ENCODE results near the gene RTRAF. TPM values are rescaled to one million over a fixed set of nuclear protein-coding genes. Genes with fewer than 3 reads are reported as not detected.

The RTRAF gene
- polyA plus RNA-seq, 4 donors = 98.1 to 189 (median 127) TPM

DNA sequence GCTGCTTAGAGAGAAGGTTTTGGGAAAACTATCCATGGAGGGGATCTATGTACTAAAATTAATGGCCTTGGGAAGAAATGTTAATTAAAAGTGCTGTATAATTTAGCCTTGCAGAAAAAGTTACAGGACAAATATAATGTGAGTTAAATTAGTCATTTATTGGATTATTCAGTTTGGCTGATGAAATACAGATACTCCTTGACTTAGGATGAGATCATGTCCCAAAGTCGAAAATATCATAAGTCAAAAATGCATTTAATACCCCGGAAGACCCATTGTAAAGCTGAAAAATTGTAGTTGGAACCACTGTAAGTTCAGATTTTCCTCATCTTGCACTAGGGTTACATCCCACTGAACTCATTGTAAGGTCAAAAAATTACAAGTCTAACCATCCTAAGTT, 9.7 kb downstream of the RTRAF start:
- 78 to 90% (median 89%) methylated on average over 2 of the region's 2 CpGs for WGBS, 3 donors
- no peak for DNase-seq
- no peaks in the 10 kb centered on the region for H3K9me3 ChIP-seq (ENCODE audit: control insufficient read depth in 2 of 2, insufficient read depth in 1 of 2, low read depth in 1 of 2, low read length in 1 of 2)
- no peaks in the 10 kb centered on the region for H3K4me1 ChIP-seq (ENCODE audit: control insufficient read depth in 3 of 3, insufficient read depth in 2 of 3, low read depth in 1 of 3, low read length in 2 of 3)
- FAIRE-seq = no peak
- H3K27ac ChIP-seq (ENCODE audit: low read depth in 1 of 3, low read length in 2 of 3) = no peak overlapping the region
- no peak overlapping the region for H3K4me3 ChIP-seq (ENCODE audit: low read depth in 1 of 3, low read length in 3 of 3)
- peaks cover 6 to 11% (median 9%) of the 10 kb centered on the region in 3 donors for H3K36me3 ChIP-seq (ENCODE audit: control insufficient read depth in 3 of 3, insufficient read depth in 2 of 3, low read depth in 1 of 3, low read length in 3 of 3)
- H3K27me3 ChIP-seq (ENCODE audit: control insufficient read depth in 3 of 3, insufficient read depth in 3 of 3, low read length in 3 of 3) = no peaks in the 10 kb centered on the region

DNA sequence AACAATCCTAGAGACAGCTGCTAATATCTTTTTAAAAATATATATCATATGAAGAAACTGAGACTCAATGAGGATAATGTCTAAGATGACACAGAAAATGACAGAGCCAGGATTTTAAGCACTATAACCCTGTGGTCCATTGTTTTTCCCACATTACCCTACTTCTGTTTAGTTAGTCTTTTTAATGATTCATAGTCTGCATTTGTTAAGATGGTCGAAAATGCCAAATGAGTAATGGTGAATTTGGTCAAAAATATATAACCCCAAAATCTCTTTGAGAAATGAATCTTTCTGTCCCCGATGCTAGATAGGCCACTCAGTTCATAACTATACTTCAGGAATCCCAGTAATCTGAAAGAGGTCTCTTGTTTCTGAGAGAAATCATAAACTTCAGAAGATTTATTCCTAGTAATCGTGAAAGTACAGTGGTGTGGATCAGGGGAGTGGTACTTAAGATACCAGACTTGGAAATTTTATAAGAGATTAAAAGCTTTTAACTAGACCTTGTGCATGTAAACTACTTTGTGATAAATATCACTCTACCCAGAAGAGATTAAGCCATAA, 10.8 kb downstream of the RTRAF start:
- peaks cover 6 to 13% (median 7%) of the 10 kb centered on the region in 3 donors for H3K36me3 ChIP-seq (ENCODE audit: control insufficient read depth in 3 of 3, insufficient read depth in 2 of 3, low read depth in 1 of 3, low read length in 3 of 3)
- no peak for FAIRE-seq
- WGBS, 3 donors = 68 to 78% (median 70%) methylated on average over 3 of the region's 3 CpGs
- no peaks in the 10 kb centered on the region for H3K4me1 ChIP-seq (ENCODE audit: control insufficient read depth in 3 of 3, insufficient read depth in 2 of 3, low read depth in 1 of 3, low read length in 2 of 3)
- no peak for DNase-seq
- no peaks in the 10 kb centered on the region for H3K27me3 ChIP-seq (ENCODE audit: control insufficient read depth in 3 of 3, insufficient read depth in 3 of 3, low read length in 3 of 3)
- H3K4me3 ChIP-seq (ENCODE audit: low read depth in 1 of 3, low read length in 3 of 3) = no peak overlapping the region
- H3K9me3 ChIP-seq (ENCODE audit: control insufficient read depth in 2 of 2, insufficient read depth in 1 of 2, low read depth in 1 of 2, low read length in 1 of 2) = no peaks in the 10 kb centered on the region
- no peak overlapping the region for H3K27ac ChIP-seq (ENCODE audit: low read depth in 1 of 3, low read length in 2 of 3)

DNA sequence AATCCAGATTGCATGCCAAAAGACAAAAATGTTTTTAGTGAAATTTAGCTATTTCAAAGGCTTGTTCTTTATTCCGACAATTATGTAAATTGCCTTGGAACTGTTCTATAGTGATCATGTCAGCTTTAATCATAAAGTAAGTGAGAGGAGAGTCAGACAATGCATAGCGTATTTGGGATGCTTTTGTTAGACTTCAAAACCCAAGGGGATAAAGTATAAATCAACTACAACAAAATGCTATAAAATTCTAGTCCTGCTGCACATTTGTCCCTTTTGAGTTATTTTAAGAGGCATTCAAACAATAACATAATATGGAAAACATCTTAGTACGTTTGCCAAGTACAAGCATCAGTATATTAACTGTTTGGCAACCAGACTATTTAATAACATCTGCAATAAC, 11.3 kb downstream of the RTRAF start:
- no peaks in the 10 kb centered on the region for H3K9me3 ChIP-seq (ENCODE audit: control insufficient read depth in 2 of 2, insufficient read depth in 1 of 2, low read depth in 1 of 2, low read length in 1 of 2)
- no peak overlapping the region for H3K27ac ChIP-seq (ENCODE audit: low read depth in 1 of 3, low read length in 2 of 3)
- H3K4me1 ChIP-seq (ENCODE audit: control insufficient read depth in 3 of 3, insufficient read depth in 2 of 3, low read depth in 1 of 3, low read length in 2 of 3) = no peaks in the 10 kb centered on the region
- peak; percentile 61 for FAIRE-seq
- no peak overlapping the region for H3K4me3 ChIP-seq (ENCODE audit: low read depth in 1 of 3, low read length in 3 of 3)
- no peak for DNase-seq
- H3K36me3 ChIP-seq (ENCODE audit: control insufficient read depth in 3 of 3, insufficient read depth in 2 of 3, low read depth in 1 of 3, low read length in 3 of 3) = peaks cover 8 to 16% (median 10%) of the 10 kb centered on the region in 3 donors
- WGBS, 3 donors = 73 to 90% (median 87%) methylated on average over 3 of the region's 3 CpGs
- H3K27me3 ChIP-seq (ENCODE audit: control insufficient read depth in 3 of 3, insufficient read depth in 3 of 3, low read length in 3 of 3) = no peaks in the 10 kb centered on the region

DNA sequence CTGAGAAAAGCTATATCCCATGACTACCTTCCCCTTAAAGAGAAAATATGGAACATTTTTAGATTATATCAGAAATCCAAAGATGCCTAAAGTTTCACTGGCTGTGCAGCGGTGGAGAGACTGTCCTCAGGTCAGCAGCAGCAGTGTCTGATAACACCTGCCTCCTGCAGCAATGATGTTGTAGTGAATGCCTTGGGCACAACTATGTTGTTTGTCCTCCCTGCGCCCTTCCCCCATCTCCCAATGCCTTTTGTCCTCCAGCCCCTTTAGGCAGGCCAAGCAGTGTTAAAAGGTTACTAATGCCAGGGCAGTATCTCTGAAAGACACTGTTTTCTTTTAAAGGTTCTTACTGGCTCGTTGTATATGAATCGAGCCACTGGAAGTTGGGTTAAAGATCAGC, 13.2 kb downstream of the RTRAF start:
- 82 to 91% (median 87%) methylated on average over 4 of the region's 4 CpGs for WGBS, 3 donors
- Histone ChIP-seq H3K4me3 (ENCODE audit: low read depth in 1 of 3, low read length in 3 of 3) (no peak overlapping the region), H3K36me3 (ENCODE audit: control insufficient read depth in 3 of 3, insufficient read depth in 2 of 3, low read depth in 1 of 3, low read length in 3 of 3) (peaks cover 8 to 18% (median 16%) of the 10 kb centered on the region in 3 donors), H3K9me3 (ENCODE audit: control insufficient read depth in 2 of 2, insufficient read depth in 1 of 2, low read depth in 1 of 2, low read length in 1 of 2) (no peaks in the 10 kb centered on the region), H3K27ac (ENCODE audit: low read depth in 1 of 3, low read length in 2 of 3) (no peak overlapping the region), H3K4me1 (ENCODE audit: control insufficient read depth in 3 of 3, insufficient read depth in 2 of 3, low read depth in 1 of 3, low read length in 2 of 3) (no peaks in the 10 kb centered on the region), H3K27me3 (ENCODE audit: control insufficient read depth in 3 of 3, insufficient read depth in 3 of 3, low read length in 3 of 3) (no peaks in the 10 kb centered on the region)
- DNase-seq = no peak
- no peak for FAIRE-seq

DNA sequence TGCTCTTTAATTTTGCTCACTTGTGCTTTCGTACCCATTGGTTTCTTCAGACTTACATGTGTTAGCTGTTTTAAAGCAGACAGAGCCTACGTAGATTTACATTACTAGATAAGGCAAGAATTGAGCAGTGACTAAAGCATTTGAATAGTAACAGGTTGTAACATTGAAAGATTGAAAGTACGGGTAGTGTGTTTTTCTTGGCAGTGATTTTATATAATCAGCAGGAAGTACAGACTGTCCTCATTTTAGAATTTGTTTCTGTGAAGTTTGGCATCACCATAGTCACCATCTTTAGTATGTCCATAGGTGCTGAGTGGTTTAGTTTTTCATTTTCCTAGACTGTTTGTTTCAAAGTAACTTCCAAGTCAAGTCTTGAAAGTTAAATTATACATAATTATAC, 14.0 kb downstream of the RTRAF start:
- H3K4me3 ChIP-seq (ENCODE audit: low read depth in 1 of 3, low read length in 3 of 3) = no peak overlapping the region
- no peaks in the 10 kb centered on the region for H3K27me3 ChIP-seq (ENCODE audit: control insufficient read depth in 3 of 3, insufficient read depth in 3 of 3, low read length in 3 of 3)
- no peak for DNase-seq
- 76 to 85% (median 84%) methylated on average over 3 of the region's 3 CpGs for WGBS, 3 donors
- no peaks in the 10 kb centered on the region for H3K4me1 ChIP-seq (ENCODE audit: control insufficient read depth in 3 of 3, insufficient read depth in 2 of 3, low read depth in 1 of 3, low read length in 2 of 3)
- H3K36me3 ChIP-seq (ENCODE audit: control insufficient read depth in 3 of 3, insufficient read depth in 2 of 3, low read depth in 1 of 3, low read length in 3 of 3) = peaks cover 14 to 25% (median 20%) of the 10 kb centered on the region in 3 donors
- no peaks in the 10 kb centered on the region for H3K9me3 ChIP-seq (ENCODE audit: control insufficient read depth in 2 of 2, insufficient read depth in 1 of 2, low read depth in 1 of 2, low read length in 1 of 2)
- H3K27ac ChIP-seq (ENCODE audit: low read depth in 1 of 3, low read length in 2 of 3) = no peak overlapping the region
- no peak for FAIRE-seq

DNA sequence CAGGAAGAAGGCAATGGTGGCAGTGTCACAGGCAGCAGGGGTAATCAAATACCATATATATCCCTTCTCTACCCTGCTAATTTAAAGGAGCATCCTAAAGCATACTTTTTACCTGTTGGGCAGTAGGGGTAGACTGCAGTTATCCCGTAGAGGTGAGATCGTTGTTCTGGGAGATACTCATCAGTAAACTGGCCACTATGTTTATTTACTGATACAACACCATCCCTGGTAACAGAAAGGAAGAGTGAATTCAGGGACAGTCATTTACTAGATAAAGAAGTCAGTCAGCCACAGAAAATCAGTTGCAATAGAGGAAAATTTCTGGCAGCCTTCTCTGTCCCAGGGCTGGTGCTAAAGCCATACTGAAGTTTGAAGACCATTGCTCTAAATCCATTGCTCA, 16.3 kb downstream of the RTRAF start:
- Histone ChIP-seq H3K4me3 (ENCODE audit: low read depth in 1 of 3, low read length in 3 of 3) (no peak overlapping the region), H3K36me3 (ENCODE audit: control insufficient read depth in 3 of 3, insufficient read depth in 2 of 3, low read depth in 1 of 3, low read length in 3 of 3) (peaks cover 20 to 28% (median 23%) of the 10 kb centered on the region in 3 donors), H3K9me3 (ENCODE audit: control insufficient read depth in 2 of 2, insufficient read depth in 1 of 2, low read depth in 1 of 2, low read length in 1 of 2) (no peaks in the 10 kb centered on the region), H3K4me1 (ENCODE audit: control insufficient read depth in 3 of 3, insufficient read depth in 2 of 3, low read depth in 1 of 3, low read length in 2 of 3) (no peaks in the 10 kb centered on the region), H3K27me3 (ENCODE audit: control insufficient read depth in 3 of 3, insufficient read depth in 3 of 3, low read length in 3 of 3) (no peaks in the 10 kb centered on the region), H3K27ac (ENCODE audit: low read depth in 1 of 3, low read length in 2 of 3) (no peak overlapping the region)
- no peak for DNase-seq
- FAIRE-seq = no peak
- 78 to 84% (median 80%) methylated on average over 2 of the region's 2 CpGs for WGBS, 3 donors

DNA sequence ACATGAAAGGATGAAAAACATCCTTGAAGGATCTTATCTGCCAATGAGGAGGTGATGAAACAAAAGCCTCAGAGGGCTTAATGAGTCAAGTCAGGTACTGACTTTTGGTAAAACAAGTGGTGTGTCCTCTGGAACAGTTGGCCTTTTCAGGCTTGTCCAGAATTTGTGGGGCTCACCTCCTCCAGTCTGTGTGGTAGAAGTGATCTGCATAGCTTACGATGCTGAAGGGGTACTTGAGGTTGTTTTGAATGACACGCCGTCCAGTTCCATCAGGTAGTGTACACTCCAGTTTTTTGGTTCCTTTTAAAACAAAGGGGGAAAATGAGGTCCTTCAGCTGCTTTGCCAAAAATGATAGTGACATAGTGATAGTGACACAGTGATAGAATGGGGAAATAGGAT, 17.0 kb downstream of the RTRAF start:
- no peak for FAIRE-seq
- Histone ChIP-seq H3K27ac (ENCODE audit: low read depth in 1 of 3, low read length in 2 of 3) (no peak overlapping the region), H3K36me3 (ENCODE audit: control insufficient read depth in 3 of 3, insufficient read depth in 2 of 3, low read depth in 1 of 3, low read length in 3 of 3) (peaks cover 27 to 29% (median 28%) of the 10 kb centered on the region in 3 donors), H3K4me1 (ENCODE audit: control insufficient read depth in 3 of 3, insufficient read depth in 2 of 3, low read depth in 1 of 3, low read length in 2 of 3) (no peaks in the 10 kb centered on the region), H3K27me3 (ENCODE audit: control insufficient read depth in 3 of 3, insufficient read depth in 3 of 3, low read length in 3 of 3) (no peaks in the 10 kb centered on the region), H3K4me3 (ENCODE audit: low read depth in 1 of 3, low read length in 3 of 3) (no peak overlapping the region), H3K9me3 (ENCODE audit: control insufficient read depth in 2 of 2, insufficient read depth in 1 of 2, low read depth in 1 of 2, low read length in 1 of 2) (no peaks in the 10 kb centered on the region)
- 94 to 100% (median 98%) methylated on average over 3 of the region's 3 CpGs for WGBS, 3 donors
- DNase-seq = no peak

DNA sequence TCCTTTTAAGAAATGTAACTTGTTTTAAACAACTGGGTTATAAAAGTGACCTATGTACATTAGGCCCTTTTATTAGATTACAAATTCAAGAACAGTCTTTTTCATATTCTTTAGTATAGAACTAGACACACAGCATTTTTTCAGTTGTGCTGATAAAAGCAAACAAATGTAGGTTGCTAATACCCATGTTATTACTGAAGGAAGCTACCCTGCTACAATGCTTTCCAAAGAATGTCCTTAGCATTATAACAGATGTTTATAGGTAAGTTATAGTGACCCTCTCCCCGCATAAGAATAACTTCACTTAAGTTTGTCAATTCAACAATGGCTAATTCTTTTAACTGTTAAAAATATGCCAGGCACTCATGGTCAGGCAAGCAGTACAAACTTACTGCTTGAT, 17.9 kb downstream of the RTRAF start:
- H3K27me3 ChIP-seq (ENCODE audit: control insufficient read depth in 3 of 3, insufficient read depth in 3 of 3, low read length in 3 of 3) = no peaks in the 10 kb centered on the region
- H3K27ac ChIP-seq (ENCODE audit: low read depth in 1 of 3, low read length in 2 of 3) = no peak overlapping the region
- DNase-seq (no peak), FAIRE-seq (no peak)
- no peaks in the 10 kb centered on the region for H3K4me1 ChIP-seq (ENCODE audit: control insufficient read depth in 3 of 3, insufficient read depth in 2 of 3, low read depth in 1 of 3, low read length in 2 of 3)
- H3K36me3 ChIP-seq (ENCODE audit: control insufficient read depth in 3 of 3, insufficient read depth in 2 of 3, low read depth in 1 of 3, low read length in 3 of 3) = peaks cover 29 to 31% (median 31%) of the 10 kb centered on the region in 3 donors
- no peak overlapping the region for H3K4me3 ChIP-seq (ENCODE audit: low read depth in 1 of 3, low read length in 3 of 3)
- H3K9me3 ChIP-seq (ENCODE audit: control insufficient read depth in 2 of 2, insufficient read depth in 1 of 2, low read depth in 1 of 2, low read length in 1 of 2) = no peaks in the 10 kb centered on the region
- WGBS, 3 donors = 94 to 98% (median 97%) methylated on average over 1 of the region's 1 CpG

DNA sequence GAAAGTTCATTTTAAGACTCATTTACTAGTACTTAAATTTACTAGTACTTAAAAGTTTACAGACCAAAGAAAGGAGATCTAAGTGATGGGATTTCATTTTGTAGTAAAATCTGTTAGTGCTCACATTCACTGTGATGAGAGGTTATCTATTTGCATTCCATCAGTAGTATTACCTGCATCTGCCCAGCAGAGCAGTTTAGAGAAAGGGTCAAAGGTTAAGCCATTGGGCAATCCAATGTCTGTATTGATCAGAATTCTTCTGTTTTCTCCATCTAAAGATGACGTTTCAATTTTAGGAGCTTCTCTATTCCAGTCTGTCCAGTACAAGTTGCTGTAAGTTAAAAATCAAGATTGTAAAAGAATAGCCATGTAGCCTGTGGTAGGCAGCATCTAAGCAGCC, 18.3 kb downstream of the RTRAF start:
- DNase-seq (no peak), FAIRE-seq (no peak)
- Histone ChIP-seq H3K36me3 (ENCODE audit: control insufficient read depth in 3 of 3, insufficient read depth in 2 of 3, low read depth in 1 of 3, low read length in 3 of 3) (peaks cover 29 to 31% (median 29%) of the 10 kb centered on the region in 3 donors), H3K4me1 (ENCODE audit: control insufficient read depth in 3 of 3, insufficient read depth in 2 of 3, low read depth in 1 of 3, low read length in 2 of 3) (no peaks in the 10 kb centered on the region), H3K27ac (ENCODE audit: low read depth in 1 of 3, low read length in 2 of 3) (no peak overlapping the region), H3K27me3 (ENCODE audit: control insufficient read depth in 3 of 3, insufficient read depth in 3 of 3, low read length in 3 of 3) (no peaks in the 10 kb centered on the region), H3K4me3 (ENCODE audit: low read depth in 1 of 3, low read length in 3 of 3) (no peak overlapping the region), H3K9me3 (ENCODE audit: control insufficient read depth in 2 of 2, insufficient read depth in 1 of 2, low read depth in 1 of 2, low read length in 1 of 2) (no peaks in the 10 kb centered on the region)
- WGBS, 3 donors = 69 to 89% (median 86%) methylated on average over 1 of the region's 1 CpG

All from small intestine (tissue), 7 donors.